Peyer's patch (tissue), 4 donors: Measurements from ENCODE around the gene HADH.

Experiments
- POLR2A ChIP-seq, 2 donors: fragments of 450-650 bp; IDR thresholded peaks; one replicate each; pipeline ENCODE4 v1.5.1; 2017; ENCODE audit warnings: antibody characterized with exemption in 2 of 2, mild to moderate bottlenecking in 2 of 2, moderate library complexity in 2 of 2
- TF ChIP-seq, protein P1 (sequence below), 6 experiments: fragments of 450-650 bp in 4 of 6; fragments of 200-600 bp in 2 of 6; sonication (generic) in 1 of 6; IDR thresholded peaks; one replicate each; pipeline ENCODE4 v1.5.1; 2017 to 2019; ENCODE audit warnings: antibody characterized with exemption in 6 of 6, mild to moderate bottlenecking in 3 of 6, moderate library complexity in 1 of 6

- TF ChIP-seq, protein P1, sequence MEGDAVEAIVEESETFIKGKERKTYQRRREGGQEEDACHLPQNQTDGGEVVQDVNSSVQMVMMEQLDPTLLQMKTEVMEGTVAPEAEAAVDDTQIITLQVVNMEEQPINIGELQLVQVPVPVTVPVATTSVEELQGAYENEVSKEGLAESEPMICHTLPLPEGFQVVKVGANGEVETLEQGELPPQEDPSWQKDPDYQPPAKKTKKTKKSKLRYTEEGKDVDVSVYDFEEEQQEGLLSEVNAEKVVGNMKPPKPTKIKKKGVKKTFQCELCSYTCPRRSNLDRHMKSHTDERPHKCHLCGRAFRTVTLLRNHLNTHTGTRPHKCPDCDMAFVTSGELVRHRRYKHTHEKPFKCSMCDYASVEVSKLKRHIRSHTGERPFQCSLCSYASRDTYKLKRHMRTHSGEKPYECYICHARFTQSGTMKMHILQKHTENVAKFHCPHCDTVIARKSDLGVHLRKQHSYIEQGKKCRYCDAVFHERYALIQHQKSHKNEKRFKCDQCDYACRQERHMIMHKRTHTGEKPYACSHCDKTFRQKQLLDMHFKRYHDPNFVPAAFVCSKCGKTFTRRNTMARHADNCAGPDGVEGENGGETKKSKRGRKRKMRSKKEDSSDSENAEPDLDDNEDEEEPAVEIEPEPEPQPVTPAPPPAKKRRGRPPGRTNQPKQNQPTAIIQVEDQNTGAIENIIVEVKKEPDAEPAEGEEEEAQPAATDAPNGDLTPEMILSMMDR (IDR thresholded peaks at IDR 0.05), result no peak
- TF ChIP-seq POLR2A (IDR thresholded peaks at IDR 0.05), result no peak
Observed at GRCh38 chr4:108005807-108006206, 16.1 kb downstream of the HADH start.
